Lower leg skin (tissue), 3 donors: ENCODE results near the gene KERA.

Source experiments
- POLR2A ChIP-seq, 2 donors: fragments of 450-650 bp; IDR thresholded peaks; one replicate each; pipeline ENCODE4 v1.6.1; 2016 to 2017; ENCODE audit warnings: antibody characterized with exemption in 2 of 2, mild to moderate bottlenecking in 1 of 2, moderate library complexity in 1 of 2
- TF ChIP-seq, protein P1 (sequence below), 3 donors: fragments of 450-650 bp; IDR thresholded peaks; one replicate each; pipeline ENCODE4 v1.5.1; 2016; ENCODE audit warnings: antibody characterized with exemption in 3 of 3, mild to moderate bottlenecking in 3 of 3, moderate library complexity in 2 of 3

GRCh38 chr12:91098941-91099340 is 41.1 kb upstream of the KERA start:
- TF ChIP-seq POLR2A (IDR thresholded peaks at IDR 0.05): no peak
- TF ChIP-seq, protein P1, sequence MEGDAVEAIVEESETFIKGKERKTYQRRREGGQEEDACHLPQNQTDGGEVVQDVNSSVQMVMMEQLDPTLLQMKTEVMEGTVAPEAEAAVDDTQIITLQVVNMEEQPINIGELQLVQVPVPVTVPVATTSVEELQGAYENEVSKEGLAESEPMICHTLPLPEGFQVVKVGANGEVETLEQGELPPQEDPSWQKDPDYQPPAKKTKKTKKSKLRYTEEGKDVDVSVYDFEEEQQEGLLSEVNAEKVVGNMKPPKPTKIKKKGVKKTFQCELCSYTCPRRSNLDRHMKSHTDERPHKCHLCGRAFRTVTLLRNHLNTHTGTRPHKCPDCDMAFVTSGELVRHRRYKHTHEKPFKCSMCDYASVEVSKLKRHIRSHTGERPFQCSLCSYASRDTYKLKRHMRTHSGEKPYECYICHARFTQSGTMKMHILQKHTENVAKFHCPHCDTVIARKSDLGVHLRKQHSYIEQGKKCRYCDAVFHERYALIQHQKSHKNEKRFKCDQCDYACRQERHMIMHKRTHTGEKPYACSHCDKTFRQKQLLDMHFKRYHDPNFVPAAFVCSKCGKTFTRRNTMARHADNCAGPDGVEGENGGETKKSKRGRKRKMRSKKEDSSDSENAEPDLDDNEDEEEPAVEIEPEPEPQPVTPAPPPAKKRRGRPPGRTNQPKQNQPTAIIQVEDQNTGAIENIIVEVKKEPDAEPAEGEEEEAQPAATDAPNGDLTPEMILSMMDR (IDR thresholded peaks at IDR 0.05): no peak
